B cell (primary cell): ENCODE results near the gene TRDN.

ENCODE experiments used
- CTCF ChIP-seq: fragments of 200-600 bp; IDR thresholded peaks from one replicate; pipeline ENCODE4 v1.8.0; 2022; ENCODE audit warnings: antibody characterized with exemption, mild to moderate bottlenecking
- EZH2 ChIP-seq: IDR thresholded peaks from 2 replicates; pipeline ENCODE4 v1.6.1; 2012; ENCODE audit warnings: borderline replicate concordance, low read depth, mild to moderate bottlenecking, moderate library complexity, low read length; ENCODE audit not compliant: insufficient read depth, poor library complexity, severe bottlenecking

- TF ChIP-seq CTCF (no peak), EZH2 (no peak)
Measured at GRCh38 chr6:123635144-123635543, 1.6 kb downstream of the TRDN start.
